ENCODE results near the gene TMUB2.

The TMUB2 gene

DNA sequence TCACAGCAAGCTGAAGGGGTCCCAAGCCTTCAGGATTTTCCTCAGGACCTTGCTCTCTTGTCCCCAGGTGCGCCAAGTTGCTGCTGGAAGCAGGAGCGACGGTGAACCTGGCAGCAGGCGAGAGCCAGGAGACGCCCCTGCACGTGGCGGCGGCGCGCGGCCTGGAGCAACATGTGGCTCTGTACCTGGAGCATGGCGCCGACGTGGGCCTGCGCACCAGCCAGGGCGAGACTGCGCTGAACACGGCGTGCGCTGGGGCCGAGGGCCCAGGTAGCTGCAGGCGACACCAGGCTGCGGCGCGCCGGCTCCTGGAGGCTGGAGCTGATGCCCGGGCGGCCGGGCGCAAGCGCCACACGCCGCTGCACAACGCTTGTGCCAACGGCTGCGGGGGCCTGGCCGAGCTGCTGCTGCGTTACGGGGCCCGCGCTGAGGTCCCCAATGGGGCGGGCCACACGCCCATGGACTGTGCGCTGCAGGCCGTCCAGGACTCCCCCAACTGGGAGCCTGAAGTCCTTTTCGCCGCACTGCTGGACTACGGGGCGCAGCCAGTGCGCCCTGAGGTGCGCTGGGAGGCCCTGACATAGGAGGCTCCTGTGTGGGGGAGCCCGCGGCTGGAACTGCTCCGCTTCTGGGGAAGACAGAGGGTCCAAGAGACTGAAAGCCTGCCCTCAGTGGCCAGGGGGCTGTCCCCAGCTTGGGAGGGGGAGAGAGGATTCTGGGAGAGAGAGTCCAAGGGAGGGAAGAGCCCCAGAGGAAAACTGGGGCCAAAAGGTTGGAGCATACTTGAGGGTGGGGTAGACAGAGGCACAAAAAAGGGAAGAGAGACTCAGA, 9.9 kb upstream of the TMUB2 start:
- DNase-seq (ENCODE audit: low read depth in 1 of 2, low spot score in 1 of 2), result no peak

DNA sequence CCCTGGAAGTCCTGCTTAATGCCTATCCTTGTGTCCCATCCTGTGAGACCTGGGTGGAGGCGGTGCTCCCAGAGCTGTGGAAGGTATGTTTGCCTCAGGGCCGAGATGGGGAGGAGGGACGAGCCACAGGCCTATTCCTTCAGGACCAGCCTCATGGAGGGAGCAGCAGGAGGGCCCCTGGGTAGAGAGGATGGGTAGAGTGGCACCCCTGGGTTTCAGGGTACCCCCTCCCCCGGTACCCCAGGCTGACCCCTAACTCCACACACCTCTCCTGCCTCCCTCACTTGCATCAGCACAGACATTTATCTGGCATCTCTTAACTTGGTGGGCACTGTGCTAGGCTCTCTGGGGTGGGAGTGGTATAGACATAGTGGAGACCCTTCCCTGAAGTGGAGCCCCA, 9.1 kb upstream of the TMUB2 start:
- DNase-seq (ENCODE audit: low read depth in 1 of 2, low spot score in 1 of 2), result no peak

- DNase-seq (ENCODE audit: low read depth in 1 of 2, low spot score in 1 of 2), result no peak
These were observed 8.6 kb upstream of the TMUB2 start for GRCh38 chr17:44178133-44178532.

DNA sequence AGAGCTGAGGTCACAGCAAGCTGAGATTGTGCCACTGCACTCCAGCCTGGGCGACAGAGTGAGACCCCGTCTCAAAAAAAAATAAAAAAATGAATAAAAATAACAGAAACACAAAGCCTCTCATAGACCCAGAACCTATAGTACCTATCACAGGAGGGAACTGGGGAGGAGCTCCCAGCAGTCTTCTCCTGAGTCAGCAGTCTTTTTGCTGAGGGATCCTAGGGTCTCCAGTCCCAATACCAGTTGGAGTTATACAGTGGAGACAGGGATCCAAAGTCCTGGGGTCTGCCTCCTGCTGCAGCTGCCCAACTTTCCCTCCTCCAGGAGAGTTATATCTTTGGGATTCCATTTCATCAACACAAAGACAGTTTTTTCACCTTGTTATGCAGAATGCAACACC, 3.7 kb upstream of the TMUB2 start:
- no peak for DNase-seq (ENCODE audit: low read depth in 1 of 2, low spot score in 1 of 2)

GRCh38 chr17:44184212-44184810, 2.5 kb upstream of the TMUB2 start:
- no peak for DNase-seq (ENCODE audit: low read depth in 1 of 2, low spot score in 1 of 2)

DNA sequence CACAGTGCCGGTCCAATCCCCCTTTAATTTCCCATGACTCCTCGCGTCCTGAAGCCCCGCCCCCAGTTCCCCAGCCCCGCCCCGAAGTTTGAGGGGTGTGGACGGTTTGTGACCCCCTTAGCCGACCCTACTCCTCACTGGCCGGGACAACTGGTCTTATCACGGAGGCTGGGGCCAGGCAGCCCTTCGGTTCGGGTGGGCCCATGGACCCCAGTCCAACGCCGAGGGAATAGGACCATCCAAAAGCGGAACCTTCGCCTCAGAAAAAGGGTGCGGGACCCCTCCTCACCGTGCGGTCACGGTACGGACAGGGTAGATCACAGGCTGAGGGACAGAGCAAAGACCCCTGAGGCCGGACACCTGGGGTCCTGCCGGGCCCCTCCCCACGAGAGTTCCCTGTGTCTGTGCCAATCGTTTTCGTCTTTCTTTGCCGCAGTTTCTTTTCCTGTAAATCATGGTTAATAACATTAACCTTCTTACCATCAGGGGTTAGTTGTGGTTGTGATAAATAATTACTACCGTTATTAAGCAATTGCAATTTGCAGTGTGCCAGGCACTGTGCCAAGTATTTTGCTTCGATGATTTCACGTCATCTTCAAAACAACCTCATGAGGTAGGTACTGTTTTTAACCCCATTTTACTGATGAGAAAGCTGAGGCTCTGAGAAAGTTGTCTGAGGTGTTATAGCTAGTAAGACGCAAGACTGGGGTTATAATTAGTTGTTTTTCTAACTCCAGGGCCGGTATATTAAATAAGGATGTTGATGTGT, 543 bp downstream of the TMUB2 start:
- DNase-seq (ENCODE audit: low read depth in 1 of 2, low spot score in 1 of 2), result no peak

DNA sequence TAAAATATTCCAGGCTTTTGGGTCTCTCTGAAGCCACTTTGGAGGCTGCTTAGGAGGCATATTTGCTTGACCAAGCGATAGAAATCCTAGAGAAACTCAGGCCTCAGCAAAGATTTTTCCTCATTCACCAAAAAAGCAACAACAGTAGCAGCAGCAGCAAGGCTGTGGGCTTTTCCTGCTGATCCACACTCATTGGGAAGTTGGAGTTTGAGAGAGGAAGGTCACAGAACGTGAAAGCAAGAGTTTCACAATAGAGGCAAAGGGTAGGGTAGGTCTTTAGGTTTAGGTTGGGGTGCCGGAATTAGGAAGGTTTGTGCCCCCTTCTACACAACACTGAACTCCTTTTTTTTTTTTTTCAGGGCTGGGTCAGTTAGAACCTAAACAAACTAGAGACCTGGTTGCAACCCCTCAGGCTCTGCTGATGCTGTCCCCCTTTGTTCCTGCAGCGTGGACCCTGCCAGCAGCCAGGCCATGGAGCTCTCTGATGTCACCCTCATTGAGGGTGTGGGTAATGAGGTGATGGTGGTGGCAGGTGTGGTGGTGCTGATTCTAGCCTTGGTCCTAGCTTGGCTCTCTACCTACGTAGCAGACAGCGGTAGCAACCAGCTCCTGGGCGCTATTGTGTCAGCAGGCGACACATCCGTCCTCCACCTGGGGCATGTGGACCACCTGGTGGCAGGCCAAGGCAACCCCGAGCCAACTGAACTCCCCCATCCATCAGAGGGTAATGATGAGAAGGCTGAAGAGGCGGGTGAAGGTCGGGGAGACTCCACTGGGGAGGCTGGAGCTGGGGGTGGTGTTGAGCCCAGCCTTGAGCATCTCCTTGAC, 2.0 kb downstream of the TMUB2 start:
- DNase-seq (ENCODE audit: low read depth in 1 of 2, low spot score in 1 of 2), result no peak

DNA sequence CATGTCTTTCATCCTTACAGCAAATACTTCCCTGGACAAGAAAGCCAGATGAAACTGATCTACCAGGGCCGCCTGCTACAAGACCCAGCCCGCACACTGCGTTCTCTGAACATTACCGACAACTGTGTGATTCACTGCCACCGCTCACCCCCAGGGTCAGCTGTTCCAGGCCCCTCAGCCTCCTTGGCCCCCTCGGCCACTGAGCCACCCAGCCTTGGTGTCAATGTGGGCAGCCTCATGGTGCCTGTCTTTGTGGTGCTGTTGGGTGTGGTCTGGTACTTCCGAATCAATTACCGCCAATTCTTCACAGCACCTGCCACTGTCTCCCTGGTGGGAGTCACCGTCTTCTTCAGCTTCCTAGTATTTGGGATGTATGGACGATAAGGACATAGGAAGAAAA, 3.7 kb downstream of the TMUB2 start:
- DNase-seq (ENCODE audit: low read depth in 1 of 2, low spot score in 1 of 2), result no peak

DNA sequence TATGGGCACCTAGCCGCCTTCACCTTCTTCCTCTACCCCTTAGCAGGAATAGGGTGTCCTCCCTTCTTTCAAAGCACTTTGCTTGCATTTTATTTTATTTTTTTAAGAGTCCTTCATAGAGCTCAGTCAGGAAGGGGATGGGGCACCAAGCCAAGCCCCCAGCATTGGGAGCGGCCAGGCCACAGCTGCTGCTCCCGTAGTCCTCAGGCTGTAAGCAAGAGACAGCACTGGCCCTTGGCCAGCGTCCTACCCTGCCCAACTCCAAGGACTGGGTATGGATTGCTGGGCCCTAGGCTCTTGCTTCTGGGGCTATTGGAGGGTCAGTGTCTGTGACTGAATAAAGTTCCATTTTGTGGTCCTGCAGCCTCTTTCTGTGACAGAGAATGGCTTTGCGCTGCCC, 4.6 kb downstream of the TMUB2 start:
- no peak for DNase-seq (ENCODE audit: low read depth in 1 of 2, low spot score in 1 of 2)

GRCh38 chr17:44191941-44192496, 5.2 kb downstream of the TMUB2 start:
- no peak for DNase-seq (ENCODE audit: low read depth in 1 of 2, low spot score in 1 of 2)

DNA sequence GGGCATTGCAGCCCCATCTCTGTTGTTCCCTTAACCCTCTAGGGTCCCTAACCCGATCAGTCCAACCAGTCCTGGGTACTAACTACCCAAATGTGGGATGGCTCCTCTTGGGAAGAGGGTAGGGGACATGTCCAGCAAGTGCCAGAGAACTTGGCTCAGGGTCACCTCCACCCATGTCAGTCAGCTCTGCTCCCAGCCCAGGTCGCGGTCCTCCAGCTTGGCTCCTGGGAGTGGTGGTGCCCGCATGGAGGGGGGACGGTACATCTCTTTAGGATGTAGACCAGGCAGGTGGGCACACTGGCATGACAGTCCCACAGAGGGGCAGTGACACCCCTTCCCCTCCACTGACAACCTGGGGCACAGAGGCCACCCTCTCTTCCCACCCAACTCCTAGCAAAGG, 6.0 kb downstream of the TMUB2 start:
- no peak for DNase-seq (ENCODE audit: low read depth in 1 of 2, low spot score in 1 of 2)

DNA sequence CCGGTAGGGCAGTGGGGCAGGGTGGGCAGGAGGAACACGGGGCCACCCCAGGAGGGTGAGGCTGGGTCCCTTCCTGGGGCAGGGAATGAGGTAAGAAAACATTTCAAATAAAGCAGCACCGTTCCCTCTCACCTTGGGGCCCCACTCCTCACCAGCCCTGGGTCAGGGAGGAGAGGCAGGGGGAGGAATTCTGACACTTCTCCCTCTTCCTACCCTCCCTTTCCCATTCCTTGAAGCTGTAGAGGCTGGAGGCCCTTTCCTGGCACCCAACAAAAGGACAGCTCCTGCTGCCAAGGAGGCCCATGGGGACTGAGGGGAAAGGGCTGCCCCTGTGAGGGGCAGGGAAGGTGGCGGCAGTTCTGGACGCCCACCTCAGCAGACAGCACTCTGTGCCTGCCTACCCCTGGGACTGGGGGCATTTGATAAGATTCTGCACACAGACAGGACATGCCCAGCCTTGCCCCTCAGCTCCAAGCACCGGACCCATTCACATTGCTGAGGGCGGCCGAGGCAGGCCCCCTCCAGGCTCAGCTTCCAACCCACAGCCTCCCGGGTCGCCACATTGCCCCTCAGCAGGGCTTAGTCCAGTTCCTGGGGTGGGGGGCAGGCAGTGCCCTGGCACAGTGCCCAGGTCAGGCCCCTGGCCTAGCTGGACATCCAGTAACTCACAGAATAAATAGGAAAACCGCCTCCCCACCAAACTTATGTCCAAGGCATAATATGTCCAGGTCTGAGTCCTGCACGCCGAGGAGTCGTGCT, 6.7 kb downstream of the TMUB2 start:
- DNase-seq (ENCODE audit: low read depth in 1 of 2, low spot score in 1 of 2), result no peak

DNA sequence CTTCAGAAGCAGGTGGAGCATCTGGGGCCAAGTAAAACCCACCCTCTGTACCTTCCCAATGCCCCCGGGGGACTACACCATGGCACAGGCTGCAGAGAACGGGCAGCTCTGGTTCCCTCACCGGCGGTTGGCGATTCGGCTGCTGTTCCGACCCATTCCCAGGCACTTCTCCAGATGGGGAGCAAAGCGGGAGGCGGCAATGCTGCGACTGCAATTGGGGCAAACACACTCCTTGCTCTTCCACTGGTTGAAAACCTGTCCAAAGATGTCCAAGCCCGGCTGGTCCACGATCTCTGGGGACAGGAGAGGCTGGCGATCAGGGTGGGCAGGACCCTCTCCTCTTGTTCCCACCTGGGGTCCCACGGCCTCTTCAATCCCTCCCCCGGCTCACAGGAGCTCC, 10.3 kb downstream of the TMUB2 start:
- DNase-seq (ENCODE audit: low read depth in 1 of 2, low spot score in 1 of 2), result no peak

GRCh38 chr17:44197980-44198720, 11.4 kb downstream of the TMUB2 start:
- DNase-seq (ENCODE audit: low read depth in 1 of 2, low spot score in 1 of 2), result peak in 1 of 2 donors; percentile 42

DNA sequence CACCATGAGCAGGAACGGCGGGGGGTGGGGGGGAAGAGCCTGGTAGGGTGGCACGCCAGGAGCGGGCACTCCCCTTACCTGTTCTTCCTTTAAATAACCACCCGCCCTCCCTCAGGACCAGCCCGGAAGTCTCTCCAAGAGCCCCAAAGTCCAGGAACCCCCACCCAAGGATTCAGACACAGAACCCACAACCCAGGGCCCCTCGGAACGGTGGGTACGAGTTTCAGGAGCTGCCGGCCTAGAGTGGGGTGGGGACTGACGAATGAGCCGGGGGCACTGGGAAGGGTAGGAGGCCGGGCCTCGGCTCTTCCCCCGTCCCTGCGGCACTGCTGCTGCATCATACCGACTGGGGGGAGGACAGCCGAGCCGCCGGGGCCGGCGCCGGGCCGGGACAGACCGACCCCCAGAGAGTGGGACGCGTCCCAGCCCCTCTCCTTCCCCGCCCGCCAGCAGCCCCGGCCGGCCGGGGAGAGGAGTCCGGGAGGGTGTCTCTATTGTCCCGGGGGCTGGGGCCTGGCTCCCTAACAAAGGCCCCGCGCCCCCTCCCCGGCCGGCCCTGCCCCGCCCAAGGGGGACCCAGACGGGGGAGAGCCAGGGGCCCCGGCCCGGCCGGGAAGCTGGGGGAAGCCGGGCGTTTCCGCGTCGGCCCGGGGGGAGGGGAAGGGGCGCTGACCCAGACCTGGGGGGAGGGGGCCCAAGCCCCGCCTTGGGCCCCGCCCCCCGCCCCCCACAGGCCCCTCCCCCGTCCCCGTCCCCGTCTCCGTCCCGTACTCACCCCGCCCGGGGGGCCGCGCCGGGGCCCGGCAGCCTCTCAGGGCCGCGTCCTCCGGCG, 12.2 kb downstream of the TMUB2 start:
- peak in 1 of 2 donors; percentile 25 for DNase-seq (ENCODE audit: low read depth in 1 of 2, low spot score in 1 of 2)

GRCh38 chr17:44199553-44200477, 13.0 kb downstream of the TMUB2 start, which contains the start of gene ATXN7L3:
Gene ATXN7L3, minus strand, starts transcription at chr17:44199884. Its CDS starts 1,814 bp downstream, at chr17:44198070.
- peak; percentile 99 for DNase-seq (ENCODE audit: low read depth in 1 of 2, low spot score in 1 of 2)

DNA sequence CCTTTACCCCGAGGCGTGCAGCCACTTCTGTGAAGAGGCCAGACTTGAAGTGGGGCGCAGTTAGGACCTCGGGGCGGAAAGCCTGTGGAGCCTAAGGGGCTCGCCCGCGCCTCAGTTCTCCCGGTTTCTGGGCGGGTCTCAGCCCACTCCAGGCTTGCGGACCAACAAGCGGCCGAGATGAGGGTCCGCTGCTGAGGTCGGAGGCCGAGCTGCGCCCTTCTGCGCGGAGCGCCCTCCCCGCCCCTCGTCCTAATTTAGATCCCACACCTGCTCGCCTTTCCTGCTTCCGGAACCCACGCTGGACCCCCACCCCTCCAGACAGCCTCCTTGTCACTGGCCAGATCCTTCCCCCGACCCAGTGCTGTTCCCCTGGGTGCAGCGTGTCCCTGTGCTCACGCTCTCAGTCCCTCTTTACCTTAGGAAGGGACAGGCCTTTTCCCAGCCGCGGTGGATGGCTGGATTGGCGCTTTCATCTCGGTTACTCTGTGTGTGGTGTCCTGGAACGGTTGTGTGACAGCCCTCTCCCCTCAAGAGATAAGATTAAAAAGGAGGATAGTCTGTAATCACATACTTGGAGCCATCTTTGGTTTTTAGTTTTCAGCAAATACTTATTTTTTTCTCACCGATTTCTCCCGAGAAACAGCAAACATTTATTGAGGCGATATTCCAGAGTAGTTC, 13.8 kb downstream of the TMUB2 start:
- no peak for DNase-seq (ENCODE audit: low read depth in 1 of 2, low spot score in 1 of 2)

All from activated CD4-positive, alpha-beta T cell treated with anti-CD3 and anti-CD28 coated beads, Interleukin-2, amount 50 U/mL, for 24 hours (primary cell).